Measurements from ENCODE around the gene FGF12.

Gene FGF12

GRCh38 chr3:192408647-192409200 lies 318.6 kb downstream of the FGF12 start:
- no peak overlapping the region for H3K4me3 ChIP-seq (ENCODE audit: low read depth, low read length)

GRCh38 chr3:192408007-192408646 lies 319.2 kb downstream of the FGF12 start:
- no peak overlapping the region for H3K4me3 ChIP-seq (ENCODE audit: low read depth, low read length)
- TF ChIP-seq, protein P1, sequence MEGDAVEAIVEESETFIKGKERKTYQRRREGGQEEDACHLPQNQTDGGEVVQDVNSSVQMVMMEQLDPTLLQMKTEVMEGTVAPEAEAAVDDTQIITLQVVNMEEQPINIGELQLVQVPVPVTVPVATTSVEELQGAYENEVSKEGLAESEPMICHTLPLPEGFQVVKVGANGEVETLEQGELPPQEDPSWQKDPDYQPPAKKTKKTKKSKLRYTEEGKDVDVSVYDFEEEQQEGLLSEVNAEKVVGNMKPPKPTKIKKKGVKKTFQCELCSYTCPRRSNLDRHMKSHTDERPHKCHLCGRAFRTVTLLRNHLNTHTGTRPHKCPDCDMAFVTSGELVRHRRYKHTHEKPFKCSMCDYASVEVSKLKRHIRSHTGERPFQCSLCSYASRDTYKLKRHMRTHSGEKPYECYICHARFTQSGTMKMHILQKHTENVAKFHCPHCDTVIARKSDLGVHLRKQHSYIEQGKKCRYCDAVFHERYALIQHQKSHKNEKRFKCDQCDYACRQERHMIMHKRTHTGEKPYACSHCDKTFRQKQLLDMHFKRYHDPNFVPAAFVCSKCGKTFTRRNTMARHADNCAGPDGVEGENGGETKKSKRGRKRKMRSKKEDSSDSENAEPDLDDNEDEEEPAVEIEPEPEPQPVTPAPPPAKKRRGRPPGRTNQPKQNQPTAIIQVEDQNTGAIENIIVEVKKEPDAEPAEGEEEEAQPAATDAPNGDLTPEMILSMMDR (IDR thresholded peaks at IDR 0.05; ENCODE audit: low read depth, low read length): no peak

More at GRCh38 chr3:192408647-192409200, 318.6 kb downstream of the FGF12 start:
- TF ChIP-seq, protein P1 (IDR thresholded peaks at IDR 0.05; ENCODE audit: low read depth, low read length): no peak

- TF ChIP-seq, protein P1 (IDR thresholded peaks at IDR 0.05; ENCODE audit: low read depth, low read length): no peak
- no peak overlapping the region for H3K4me3 ChIP-seq (ENCODE audit: low read depth, low read length)
These were observed 327.6 kb downstream of the FGF12 start for GRCh38 chr3:192399767-192400166.

DNA sequence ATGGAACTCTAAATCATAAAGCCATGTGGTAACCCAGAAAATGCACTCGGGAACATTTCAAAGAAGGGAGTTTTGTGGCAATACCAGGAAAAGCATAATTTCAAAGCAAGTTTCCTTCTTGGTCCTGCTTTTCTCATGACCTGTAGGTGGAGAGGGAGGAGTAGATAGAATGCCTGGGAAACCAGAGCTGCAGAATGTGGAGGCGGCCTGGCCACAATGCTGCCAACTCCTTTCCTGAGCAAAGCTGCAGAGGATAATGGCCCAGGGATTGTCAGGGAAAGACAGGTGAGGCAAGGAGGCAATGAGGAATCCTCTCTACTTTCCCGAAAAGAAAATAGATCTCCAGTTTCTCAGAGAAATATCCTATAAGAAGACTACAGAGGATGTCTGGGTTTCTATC lies 330.3 kb downstream of the FGF12 start:
- no peak overlapping the region for H3K4me3 ChIP-seq (ENCODE audit: low read depth, low read length)
- TF ChIP-seq, protein P1 (IDR thresholded peaks at IDR 0.05; ENCODE audit: low read depth, low read length): no peak

DNA sequence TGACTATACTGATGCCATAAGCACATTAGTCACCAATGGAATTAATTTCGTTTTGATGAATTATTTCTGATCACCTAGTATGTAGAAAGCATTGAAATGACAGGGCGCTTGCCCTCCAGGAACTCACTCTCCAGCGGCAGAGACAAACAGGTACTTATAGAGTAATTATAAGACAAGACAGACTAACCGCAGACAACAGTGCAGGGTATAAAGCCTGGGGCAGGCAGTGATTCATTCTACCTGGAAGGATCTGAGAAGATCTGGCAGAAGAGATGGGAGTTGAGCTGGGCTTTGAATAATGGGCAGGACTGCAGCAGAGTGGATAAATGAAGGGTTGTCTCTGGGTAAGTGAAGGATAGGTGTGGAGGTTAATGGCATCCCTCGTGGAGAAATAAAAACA lies 331.8 kb downstream of the FGF12 start:
- no peak overlapping the region for H3K4me3 ChIP-seq (ENCODE audit: low read depth, low read length)
- TF ChIP-seq, protein P1 (IDR thresholded peaks at IDR 0.05; ENCODE audit: low read depth, low read length): no peak

DNA sequence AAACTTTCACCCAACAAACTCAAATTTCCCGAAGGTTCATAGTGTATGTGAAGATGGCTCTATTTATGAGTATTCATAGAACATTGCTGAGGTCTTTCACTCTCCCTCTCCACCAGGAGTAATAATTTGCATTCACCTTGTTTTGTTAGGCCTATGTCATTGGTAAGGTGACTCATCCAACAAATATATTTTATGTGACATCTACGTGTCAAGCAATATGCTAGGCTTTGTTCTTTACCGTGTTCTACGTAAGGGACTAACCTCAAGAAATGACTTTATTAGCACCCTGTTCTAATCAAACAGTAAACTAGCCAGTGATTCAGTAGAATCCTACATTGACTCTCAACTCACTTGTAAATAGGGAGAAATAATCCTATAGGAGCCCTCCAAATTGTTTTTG lies 334.4 kb downstream of the FGF12 start:
- TF ChIP-seq, protein P1 (IDR thresholded peaks at IDR 0.05; ENCODE audit: low read depth, low read length): no peak

GRCh38 chr3:192382861-192383260 lies 344.5 kb downstream of the FGF12 start:
- TF ChIP-seq, protein P1 (IDR thresholded peaks at IDR 0.05; ENCODE audit: low read depth, low read length): no peak
- H3K4me3 ChIP-seq (ENCODE audit: low read depth, low read length): no peak overlapping the region

More for the DNA sequence above, 334.4 kb downstream of the FGF12 start:
- no peak overlapping the region for H3K4me3 ChIP-seq (ENCODE audit: low read depth, low read length)

Data from WI38 (cell line).